SHP77 treated with DMSO at 0.1 percent for 48 hours (cell line): ENCODE data around the gene MUCL1.
A peak's percentile ranks its signal among the peaks of the same experiment; 100 is the strongest.
"Not testable (repeated sequence)": the region's sequence is repeated elsewhere in the genome, so short reads cannot be mapped to it uniquely, and the experiment has no call there.

Experiments
- DNase-seq: peaks from one replicate; lab custom pipeline; 2025; lab: John Stamatoyannopoulos, UW

The MUCL1 gene, protein sequence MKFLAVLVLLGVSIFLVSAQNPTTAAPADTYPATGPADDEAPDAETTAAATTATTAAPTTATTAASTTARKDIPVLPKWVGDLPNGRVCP

DNA sequence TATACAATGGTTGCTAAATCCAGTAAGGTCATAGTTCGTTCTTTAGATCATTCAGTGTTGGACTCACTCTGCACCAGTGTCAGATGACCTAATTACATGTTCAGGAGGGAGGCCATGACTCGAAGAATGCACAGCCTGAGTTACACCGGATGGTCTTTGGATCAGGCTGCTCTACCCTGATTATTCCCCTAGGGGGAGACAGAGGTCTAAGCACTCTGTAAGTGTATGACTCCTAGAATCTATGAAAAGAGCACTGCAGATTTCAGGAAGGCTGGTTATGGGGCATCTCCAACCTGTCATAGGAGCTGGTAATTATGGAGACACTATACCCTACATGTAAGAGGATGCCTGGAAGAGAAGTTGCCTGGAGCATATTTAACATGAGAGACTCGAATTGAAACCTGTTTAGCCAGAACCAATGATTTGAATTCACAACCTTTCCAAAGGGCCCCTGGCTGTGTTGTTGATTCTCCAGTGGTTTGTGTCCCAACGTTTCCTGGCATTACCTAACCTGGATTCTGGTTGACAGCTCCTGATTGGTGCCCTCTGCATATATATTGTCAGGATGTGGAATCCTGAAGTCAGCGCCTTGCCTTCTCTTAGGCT, at the start of gene MUCL1:
Gene MUCL1 (plus strand): TSS at position 584 of the 606 bp plus-strand sequence. CDS start 67 bp downstream, outside the sequence.
- peak; percentile 58 for DNase-seq

DNA sequence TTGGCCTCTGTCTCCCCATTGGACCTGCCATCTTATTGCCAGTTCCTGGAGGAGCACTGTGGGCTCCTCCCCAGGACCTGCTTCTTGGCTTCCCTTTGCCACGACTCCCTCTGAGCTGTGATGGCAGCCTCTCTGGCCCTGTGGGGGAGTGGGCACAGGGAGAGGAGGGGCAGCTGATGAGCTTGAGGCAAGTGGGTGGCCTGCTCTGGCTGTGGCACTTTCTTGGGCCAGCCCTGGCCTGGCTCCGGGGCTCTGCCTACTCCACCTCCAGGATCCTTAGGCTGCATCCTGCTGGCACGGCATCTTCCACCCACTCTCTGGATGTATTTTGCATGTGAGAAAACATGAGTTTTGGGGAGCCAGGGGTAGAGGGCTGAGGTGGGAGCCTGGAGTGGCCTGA, 32.6 kb upstream of the MUCL1 start:
- DNase-seq = no peak

DNA sequence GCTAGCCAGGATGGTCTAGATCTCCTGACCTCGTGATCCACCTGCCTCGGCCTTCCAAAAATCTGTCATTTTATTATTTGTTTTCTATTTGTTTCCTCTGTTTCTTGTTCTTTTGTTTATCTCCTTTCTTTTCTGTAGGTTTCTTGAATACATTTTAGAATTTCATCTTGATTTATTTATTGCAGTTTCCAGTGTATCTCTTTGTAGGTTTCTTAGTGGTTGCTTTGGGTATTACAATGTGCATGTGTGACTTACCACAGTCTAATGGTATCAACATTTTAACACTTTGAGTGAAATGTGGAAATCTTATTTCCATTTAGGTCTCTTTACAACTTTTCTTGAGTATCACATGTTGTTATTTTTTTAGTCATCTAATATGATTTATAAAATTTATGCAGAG, 29.9 kb upstream of the MUCL1 start:
- DNase-seq = no peak

DNA sequence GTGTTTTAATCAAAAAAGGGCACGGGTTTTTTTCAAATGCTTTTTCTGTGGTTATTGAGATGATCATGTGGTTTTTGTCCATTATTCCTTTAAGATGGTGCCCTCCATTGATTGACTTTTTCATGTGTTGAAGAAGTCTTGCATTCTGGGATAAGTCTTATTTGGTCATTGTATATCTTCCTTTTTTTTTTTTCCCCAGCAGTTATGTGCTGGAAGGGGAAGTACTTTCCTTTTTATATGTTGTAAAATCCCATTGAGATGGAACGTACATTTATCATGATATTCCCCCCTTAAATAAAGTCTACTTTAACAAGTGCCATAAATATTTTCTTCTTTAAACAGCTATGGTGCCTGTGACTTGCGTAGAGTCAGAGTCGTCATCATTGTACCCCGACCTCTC, 24.8 kb upstream of the MUCL1 start:
- DNase-seq = no peak

DNA sequence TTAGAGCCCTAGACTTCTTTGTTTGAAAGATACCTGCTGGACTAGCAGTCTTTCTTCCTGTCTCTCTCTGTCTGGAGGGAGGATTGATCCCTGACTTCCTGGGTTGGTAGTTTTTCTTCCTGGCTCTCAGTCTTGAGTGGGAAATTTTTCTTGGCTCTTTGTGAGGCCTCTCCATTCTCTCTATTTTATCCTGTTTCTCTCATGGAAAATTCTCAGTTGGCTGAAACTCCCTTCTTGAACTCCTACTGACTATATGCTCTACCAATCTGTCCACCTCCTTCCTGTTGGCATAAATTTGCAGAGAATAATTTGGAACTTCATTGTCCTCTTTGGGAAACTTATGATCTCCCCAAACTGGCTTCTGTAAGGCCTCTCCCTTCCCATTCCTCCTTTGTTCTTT, 24.1 kb upstream of the MUCL1 start:
- no peak for DNase-seq

DNA sequence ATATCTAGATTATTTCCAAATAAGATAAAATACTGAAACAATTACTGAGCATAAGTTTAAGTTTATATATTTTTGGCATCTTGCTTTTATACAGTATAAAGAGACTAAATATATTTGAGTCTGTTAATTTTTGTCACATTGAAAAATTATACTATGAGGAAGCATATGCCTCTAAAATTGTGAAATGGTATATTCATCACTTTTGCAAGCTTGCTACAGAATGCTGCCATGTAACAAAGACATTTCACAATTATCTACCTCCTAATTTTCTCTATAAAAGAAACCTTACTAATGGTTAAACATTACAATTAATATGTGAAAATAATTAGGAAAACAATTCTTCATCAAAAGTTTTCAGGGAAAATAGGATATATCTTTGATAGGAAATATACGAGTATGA, 22.7 kb upstream of the MUCL1 start:
- DNase-seq = no peak

DNA sequence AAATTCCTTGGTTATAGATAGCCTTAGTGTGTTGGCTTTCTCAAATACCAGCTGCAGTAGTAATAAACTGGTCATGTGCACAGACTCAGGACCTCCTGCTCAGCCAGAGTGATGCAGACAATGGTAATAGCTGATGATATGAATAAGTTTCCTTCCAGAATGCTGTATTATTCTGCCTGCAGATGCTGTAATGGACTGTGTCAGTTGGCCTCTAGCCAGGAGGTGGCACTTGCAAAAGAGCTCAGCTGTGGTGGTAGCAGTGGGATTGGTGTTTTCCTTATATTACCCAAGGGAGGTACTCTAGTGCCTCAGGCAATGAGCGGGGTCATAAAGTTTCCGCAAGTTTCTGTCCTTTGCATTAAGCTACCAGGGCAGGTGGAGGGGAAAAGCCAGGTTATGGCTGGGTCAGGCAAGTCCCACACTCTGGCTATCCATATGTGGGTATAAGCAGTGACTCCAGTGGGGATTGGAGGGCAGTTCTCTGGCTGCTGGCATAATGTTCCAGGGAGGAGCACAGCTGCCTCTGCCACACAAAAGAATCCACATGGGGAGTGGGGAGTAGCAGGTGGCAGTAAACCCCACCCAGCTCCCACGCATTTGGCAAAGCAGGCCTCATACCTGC, 14.0 kb upstream of the MUCL1 start:
- no peak for DNase-seq

DNA sequence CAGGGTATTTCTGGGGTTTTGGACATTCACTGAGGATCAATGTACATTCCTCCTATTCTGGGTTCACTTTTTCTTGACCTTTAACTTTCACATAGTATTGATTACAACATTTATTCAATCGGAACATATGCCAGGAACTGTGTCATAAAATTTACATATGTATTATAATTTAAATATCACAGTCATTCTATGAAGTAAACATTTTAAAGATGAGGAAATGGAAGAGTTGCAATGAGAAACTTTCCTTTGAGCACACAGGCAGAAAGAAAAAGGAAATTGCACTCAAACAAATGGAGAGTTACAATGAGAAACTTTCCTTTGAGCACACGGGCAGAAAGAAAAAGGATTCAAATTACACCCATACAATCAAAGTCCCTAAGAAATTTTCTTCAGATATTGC, 3.1 kb downstream of the MUCL1 start:
- no peak for DNase-seq

DNA sequence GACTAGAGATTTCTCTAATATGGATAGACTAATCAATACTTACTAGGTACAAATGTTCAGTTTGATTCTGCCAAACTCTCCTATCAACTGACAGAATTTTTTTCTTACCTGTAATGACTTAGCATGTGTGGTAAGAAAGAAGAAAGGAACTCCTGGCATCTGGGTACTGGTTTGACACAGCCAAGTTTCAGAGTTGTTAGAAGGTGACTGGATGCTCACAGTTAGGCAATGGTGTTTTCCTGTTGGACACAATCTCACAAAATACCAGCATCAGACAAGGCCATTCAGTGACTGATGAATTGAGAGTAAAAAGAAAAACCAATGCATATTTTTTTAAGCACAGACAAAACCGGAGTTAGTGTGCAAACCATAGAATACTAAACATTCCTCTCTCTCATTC, 4.2 kb downstream of the MUCL1 start:
- no peak for DNase-seq

DNA sequence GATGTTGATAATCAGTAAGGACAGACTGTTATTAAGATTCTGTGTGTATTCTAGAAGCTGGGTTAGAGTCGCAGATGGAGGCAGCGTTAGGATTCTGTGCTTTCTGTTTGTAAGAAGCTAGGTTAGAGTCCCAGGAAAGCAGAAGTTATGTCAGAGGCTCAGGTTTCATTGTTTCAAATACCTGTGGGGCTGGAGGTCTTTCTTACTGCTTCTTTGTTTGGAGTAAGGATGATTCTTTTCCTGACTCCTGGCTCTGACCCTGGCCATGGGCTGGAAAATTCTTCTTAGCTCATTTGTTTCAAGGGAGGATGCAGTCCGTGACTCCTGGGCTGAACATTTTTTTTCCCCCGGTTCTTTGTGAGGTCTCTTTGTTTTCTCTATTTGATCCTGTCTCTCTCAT, 5.2 kb downstream of the MUCL1 start:
- no peak for DNase-seq

DNA sequence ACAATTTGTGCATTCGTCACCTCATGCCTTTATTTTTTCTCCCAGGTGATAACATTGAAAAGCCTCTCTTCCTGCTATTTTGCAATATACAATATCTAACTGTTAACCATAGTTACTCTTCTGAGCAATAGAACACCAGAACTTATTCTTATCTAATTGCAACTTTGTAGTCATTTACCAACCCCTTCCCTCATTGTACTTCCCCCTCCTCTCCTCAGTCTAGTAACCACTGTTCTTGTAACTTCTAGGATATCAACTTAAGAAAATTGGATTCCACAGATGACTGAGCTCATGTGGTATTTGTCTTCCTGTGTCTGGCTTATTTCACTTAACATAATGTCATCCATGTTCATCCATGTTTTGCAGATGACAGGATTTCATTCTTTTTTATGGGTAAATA, 7.6 kb downstream of the MUCL1 start:
- DNase-seq = no peak

DNA sequence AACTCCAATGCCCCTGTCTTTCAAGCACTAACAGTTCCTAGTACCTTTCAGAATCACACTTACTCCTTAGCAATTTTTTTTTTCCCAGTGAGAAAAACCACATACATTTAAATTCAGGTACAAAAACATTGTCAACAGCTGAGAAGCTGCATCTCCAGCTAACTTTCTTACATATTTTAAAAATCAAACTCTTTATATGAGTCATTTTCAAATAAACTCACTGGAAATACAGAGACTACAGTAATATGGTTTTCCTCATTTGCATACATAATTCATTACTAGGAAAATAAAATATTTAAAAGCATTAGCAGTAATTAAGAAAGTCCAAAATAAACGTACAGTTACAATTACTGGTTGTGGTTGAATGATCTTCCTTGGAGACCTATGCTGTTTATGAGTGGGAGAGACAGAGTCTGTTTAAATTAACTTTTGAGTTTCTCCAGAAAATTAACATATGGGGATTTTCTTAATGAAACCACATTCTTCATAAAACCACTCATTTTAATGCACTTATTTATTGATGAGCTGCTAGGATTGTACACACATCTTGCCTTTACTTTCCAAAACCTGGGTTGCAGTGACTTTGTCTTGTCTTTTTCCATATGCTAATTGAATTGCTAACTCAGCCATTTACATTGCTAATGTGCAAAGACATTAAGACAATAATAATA, 9.8 kb downstream of the MUCL1 start:
- no peak for DNase-seq

DNA sequence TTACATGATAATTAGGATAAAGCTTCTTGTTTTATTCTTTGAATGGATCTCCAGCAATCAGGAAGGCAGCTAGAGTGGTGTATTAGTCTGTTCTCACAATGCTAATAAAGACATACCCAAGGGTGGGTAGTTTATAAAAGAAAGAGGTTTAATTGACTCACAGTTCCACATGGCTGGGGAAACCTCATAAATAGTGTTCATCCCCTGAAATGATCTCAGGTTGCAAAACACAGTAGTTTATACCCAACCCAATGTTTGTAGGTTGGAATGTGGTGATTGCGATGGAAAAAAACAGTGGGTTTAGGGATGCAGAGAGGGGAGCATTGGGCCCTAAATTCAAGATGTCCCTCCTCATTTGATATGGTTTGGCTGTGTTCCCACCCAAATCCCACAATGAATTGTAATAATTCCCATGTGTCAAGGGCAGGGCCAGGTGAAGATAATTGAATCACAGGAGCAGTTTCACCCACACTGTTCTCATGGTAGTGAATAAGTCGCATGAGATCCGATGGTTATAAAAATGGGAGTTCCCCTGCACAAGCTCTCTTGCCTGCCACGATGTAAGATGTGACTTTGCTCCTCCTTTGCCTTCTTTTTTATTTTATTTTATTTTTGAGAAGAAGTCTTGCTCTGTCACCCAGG, 11.5 kb downstream of the MUCL1 start:
- no peak for DNase-seq

DNA sequence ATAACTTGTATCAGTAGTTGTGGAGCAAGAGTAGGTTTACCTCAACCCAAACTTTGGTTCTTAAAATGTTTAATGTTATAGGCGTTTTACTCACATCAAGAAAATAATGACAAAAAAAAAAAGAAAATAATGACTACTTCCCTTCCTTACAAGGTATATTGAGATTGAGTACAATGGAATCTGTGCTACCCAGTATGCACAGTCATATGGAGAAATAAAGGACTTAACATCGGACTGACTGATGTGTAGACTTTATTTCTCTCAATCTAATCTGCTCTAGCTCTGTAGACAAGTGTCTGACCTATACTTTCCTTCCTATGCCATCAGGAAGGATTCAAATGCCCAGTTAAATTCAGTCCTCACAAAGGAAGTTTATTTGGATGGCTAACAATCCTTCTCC, 14.4 kb downstream of the MUCL1 start:
- DNase-seq = no peak

DNA sequence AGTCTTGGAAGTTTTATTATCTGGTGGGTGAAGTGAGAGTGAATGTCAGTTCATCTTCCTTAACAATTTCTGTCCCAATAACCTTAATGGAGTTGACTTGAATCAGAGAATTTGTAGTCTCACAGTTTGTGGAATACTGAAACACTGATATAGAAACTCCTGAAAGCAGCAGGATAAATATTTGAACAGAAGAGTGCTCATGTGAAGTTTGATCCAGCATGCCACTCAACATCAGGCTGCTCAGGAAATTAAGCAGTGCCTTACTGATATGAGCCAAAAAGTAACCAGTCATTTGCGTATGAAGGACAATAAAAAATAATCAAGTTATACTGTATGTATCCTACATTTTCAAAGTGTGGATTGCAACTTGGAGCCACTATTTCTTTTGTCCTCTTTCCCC, 15.7 kb downstream of the MUCL1 start:
- DNase-seq = no peak

DNA sequence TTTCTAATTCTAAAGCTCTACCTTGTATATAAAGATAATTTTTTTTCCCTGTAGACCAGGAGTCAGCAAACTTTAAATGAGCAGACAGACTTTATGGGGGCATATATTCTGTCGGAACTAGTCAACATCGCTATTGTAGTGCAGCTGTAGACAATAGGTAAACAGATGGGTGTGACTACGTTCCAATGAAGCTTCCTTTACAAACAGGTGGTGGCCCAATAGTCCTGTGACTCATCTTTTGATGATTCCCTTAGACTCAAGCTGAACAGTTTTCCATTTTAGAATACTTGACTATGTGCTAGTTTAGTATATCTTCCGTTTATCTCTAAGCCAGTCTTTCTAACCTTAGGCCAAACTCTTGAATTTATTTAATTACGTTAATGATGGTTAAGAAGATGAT, 16.3 kb downstream of the MUCL1 start:
- peak; percentile 31 for DNase-seq

DNA sequence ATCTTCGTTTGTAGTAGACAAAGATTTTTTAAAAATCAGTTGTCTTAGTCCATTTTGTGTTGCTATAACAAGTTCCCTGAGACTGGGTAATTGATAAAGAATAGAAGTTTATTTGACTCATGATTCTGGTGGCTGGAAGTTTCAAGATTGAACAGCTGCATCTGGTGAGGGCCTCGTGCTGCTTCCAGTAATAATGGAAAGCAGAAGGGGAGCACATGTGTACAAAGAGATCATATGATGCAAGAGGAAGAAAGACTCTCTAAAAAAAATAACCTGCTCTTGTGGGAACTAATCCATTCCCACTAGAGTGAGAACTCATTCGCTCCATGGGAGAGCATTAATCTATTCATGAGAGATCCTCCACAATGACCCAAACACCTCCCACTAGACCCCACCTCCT, 24.8 kb downstream of the MUCL1 start:
- no peak for DNase-seq

DNA sequence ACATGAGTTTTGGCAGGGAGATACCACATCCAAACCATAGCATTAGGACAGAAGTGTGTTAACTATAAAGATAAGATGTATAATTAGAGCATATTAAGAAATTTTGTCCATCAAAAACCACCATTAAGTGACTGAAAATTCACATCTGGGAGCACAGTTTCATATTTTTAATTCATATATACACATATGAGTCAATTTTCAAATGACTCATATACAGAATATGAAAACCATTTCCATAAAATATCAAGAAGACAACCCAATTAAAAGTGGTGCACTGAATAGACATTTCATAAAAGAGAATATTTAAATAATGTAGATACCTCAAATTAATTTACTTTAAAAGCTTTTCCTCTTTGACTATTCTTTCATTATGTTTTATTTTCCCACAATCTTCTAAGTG, 25.3 kb downstream of the MUCL1 start:
- DNase-seq = no peak

DNA sequence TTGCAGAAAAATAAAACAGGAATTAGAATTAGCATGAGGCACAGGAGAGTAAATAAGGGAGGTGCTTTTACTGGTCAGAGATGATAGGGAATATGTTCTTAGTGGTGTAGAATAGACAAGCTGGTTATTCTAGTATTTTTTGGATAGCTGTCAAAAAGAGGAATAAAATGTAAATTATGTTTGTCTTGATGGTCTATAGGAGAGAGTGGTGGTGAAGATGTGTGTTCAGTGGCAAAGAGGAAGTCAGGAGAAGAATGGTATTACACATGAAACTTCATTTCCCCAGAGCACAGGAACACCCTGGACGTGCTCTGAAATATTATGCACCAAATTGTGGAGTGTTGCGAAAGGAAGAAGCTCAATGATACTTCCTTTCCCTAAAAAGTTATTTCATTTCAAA, 27.8 kb downstream of the MUCL1 start:
- DNase-seq = no peak

DNA sequence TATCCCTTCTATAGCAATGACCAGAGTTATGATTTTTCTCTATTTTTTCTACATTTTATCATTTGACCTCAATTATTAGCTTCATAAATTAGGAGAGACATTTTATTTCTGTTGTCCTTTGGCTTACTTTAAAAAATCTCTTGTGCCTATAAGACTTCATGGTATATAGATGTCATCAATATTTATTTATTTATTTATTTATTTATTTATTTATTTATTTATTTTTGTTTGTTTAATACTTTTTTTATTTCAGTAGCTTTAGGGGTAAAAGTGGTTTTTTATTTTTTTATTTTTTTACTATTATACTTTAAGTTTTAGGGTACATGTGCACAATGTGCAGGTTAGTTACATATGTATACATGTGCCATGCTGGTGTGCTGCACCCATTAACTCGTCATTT, 28.3 kb downstream of the MUCL1 start:
- DNase-seq = not testable (repeated sequence)

DNA sequence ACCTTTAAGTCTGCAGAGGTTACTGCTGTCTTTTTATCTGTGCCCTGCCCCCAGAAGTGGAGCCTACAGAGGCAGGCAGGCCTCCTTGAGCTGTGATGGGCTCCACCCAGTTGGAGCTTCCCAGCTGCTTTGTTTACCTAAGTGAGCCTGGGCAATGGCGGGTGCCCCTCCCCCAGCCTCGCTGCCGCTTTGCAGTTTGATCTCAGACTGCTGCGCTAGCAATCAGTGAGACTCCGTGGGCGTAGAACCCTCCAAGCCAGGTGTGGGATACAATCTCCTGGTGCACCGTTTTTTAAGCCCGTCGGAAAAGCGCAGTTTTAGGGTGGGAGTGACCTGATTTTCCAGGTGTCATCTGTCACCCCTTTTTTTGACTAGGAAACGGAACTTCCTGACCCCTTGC, 34.1 kb downstream of the MUCL1 start:
- not testable (repeated sequence) for DNase-seq

DNA sequence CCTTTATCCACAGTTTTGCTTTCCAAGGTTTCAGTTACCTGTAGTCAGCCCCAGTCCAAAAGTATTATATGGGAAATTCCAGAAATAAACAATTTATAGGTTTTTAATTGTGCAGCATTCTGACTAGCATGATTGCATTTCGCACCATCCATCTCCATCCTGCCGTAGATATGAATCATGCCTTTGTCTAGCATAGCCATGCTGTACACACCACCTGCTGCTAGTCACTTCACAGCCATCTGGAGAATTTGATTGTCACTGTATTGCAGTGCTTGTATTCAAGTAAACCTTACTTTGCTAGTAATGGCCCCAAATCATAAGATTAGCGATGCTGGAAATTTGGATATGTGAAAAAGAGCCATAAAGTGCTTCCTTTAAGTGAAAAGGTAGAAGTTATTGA, 36.0 kb downstream of the MUCL1 start:
- DNase-seq = peak; percentile 73
